Activated naive CD4-positive, alpha-beta T cell treated with anti-CD3 and anti-CD28 coated beads, Interleukin-2, amount 10 ng/mL, durations not matched to agents 7 days and 5 days (primary cell): ENCODE data around the gene COMMD8.

Experiments used
- CTCF ChIA-PET: fragments of 350-600 bp; sonication (Branson Sonifier 250); formaldehyde crosslinking; loops from one replicate; lab custom pipeline; 2021; ENCODE audit warnings: antibody characterized with exemption; lab: Charles Lee
- DNase-seq: peaks from one replicate; pipeline ENCODE4 v3.0.0-alpha.2; 2020
- H3K27ac Mint-ChIP-seq: one replicate; pipeline ENCODE4 v1.8.0; 2021; ENCODE audit warnings: mild to moderate bottlenecking, moderate library complexity, mixed read lengths
- H3K27me3 Mint-ChIP-seq: one replicate; pipeline ENCODE4 v1.8.0; 2021; ENCODE audit warnings: mild to moderate bottlenecking, mixed read lengths
- H3K36me3 Mint-ChIP-seq: one replicate; pipeline ENCODE4 v1.8.0; 2021; ENCODE audit warnings: mixed read lengths
- H3K4me1 Mint-ChIP-seq: one replicate; pipeline ENCODE4 v1.8.0; 2021; ENCODE audit warnings: mixed read lengths
- H3K4me3 Mint-ChIP-seq: one replicate; pipeline ENCODE4 v1.8.0; 2021; ENCODE audit warnings: mild to moderate bottlenecking, moderate library complexity, mixed read lengths
- H3K9me3 Mint-ChIP-seq: one replicate; pipeline ENCODE4 v1.8.0; 2021; ENCODE audit warnings: mixed read lengths

The COMMD8 gene

DNA sequence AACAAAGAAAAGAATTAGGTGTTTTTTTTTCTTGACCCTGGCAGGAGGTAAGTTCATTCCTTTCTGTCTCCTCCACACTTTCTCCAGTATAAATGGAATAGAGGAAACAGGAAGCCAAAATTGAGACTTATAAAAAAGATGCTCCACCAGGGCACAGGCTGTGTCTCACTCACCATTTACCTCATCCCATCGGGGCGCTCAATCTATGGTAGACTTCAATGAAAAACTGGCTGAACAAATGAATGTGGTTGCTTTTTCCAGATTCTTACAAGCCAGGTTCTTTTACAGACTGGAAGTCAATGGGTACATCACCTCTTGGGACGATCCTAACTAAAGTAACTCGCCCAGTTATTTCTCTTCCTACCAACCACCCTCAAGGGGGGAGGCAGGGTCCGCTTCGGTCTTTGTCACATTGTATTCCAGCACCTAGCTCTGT lies 685 bp downstream of the COMMD8 start:
- H3K36me3 Mint-ChIP-seq: peaks cover 6% of the 10 kb centered on the region
- H3K4me1 Mint-ChIP-seq: peaks cover 27% of the 10 kb centered on the region
- no peaks in the 10 kb centered on the region for H3K27me3 Mint-ChIP-seq
- DNase-seq: peak; percentile 23
- no peaks in the 10 kb centered on the region for H3K9me3 Mint-ChIP-seq
- peak overlapping the region; percentile 82 for H3K4me3 Mint-ChIP-seq
- H3K27ac Mint-ChIP-seq: peak overlapping the region; percentile 81
- CTCF ChIA-PET: interaction anchor here (1.0 to 1.5 kb wide), 4 partner anchors 22 to 102 kb away, joined by 3 to 5 read pairs (median 5); partner anchors contain the start of gene ATP10D

DNA sequence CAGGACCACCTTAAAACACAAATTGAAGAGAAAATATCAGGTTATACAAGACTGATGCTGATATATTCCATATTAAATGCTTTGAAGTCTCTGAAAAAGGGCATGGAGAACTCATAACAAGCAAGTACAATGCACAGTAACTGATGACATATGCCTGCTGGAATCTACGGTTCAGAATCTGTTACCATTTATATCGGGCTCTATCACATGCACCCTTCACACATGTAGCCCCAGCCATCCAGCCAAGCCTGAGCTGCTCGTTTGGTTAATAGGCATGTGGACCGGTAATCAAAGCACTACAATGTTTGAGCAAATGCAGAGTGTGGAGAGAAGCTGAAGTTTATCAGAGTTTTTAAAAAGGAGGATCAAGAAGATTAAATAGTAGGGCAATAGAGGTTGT lies 11.8 kb downstream of the COMMD8 start:
- CTCF ChIA-PET: no interaction called here
- Mint-ChIP-seq H3K9me3 (no peaks in the 10 kb centered on the region), H3K4me1 (no peaks in the 10 kb centered on the region), H3K27ac (no peak overlapping the region), H3K27me3 (no peaks in the 10 kb centered on the region), H3K4me3 (no peak overlapping the region), H3K36me3 (peaks cover 21% of the 10 kb centered on the region)
- DNase-seq: no peak

DNA sequence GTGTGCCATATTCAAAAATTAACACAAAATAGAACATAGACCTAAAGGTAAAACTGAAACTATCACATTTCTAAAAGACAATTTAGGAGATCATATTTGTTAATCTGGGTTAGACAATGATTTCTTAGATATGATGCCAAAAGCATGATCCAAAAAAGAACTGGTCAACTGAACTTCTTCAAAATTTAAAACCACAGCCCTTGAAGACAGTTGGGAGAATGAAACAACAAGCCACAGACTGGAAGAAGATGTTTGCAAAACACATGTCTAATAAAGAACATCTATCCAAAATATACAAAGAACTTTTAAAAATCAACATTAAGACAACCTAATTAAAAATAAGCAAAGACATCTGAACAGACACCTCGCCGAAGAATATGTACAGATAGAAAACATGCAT lies 19.5 kb downstream of the COMMD8 start:
- DNase-seq: no peak
- CTCF ChIA-PET: no interaction called here
- H3K4me3 Mint-ChIP-seq: no peak overlapping the region
- H3K9me3 Mint-ChIP-seq: no peaks in the 10 kb centered on the region
- H3K36me3 Mint-ChIP-seq: peaks cover 1% of the 10 kb centered on the region
- H3K4me1 Mint-ChIP-seq: peaks cover 14% of the 10 kb centered on the region
- no peaks in the 10 kb centered on the region for H3K27me3 Mint-ChIP-seq
- no peak overlapping the region for H3K27ac Mint-ChIP-seq

DNA sequence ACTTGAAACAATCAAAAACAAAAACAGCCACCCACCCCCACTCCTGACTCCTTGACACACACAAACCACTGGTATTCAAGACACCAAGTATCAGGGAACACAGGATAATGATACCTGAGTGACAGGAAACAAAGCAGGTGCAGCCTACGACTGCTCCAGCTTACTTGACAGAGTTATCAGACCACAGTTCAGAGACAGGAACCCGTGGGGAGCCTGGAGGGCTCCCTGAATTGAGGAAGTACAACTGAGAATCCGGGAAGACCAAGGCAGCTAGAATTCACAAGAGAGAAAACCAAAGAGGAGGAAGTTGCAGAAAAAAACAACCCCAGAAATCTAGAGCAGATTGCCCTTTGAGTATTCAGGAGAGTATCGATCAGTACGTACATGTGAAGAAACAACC lies 20.5 kb downstream of the COMMD8 start:
- DNase-seq: no peak
- H3K36me3 Mint-ChIP-seq: no peaks in the 10 kb centered on the region
- no peak overlapping the region for H3K4me3 Mint-ChIP-seq
- no peaks in the 10 kb centered on the region for H3K27me3 Mint-ChIP-seq
- H3K27ac Mint-ChIP-seq: no peak overlapping the region
- CTCF ChIA-PET: no interaction called here
- peaks cover 14% of the 10 kb centered on the region for H3K4me1 Mint-ChIP-seq
- H3K9me3 Mint-ChIP-seq: no peaks in the 10 kb centered on the region

DNA sequence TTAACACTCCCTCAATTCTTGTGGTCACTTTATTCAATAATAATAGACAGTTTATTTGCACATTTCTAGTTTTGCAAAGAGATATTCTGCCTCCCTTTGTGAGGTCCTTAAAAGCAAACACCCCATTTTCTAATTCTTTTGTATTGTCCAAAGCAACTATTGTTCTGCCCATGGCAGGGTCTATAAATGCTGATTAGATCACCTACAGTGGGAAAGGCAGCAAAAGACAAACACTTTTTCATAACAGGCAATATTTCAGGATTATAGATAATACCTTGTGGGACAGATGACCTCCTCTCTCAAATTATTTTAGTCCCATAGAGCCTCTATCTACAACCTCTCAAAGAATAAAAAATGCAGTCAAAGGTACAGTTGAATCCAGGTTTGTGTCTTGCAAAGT lies 28.6 kb downstream of the COMMD8 start:
- Mint-ChIP-seq H3K4me3 (no peak overlapping the region), H3K27me3 (peaks cover 4% of the 10 kb centered on the region), H3K36me3 (no peaks in the 10 kb centered on the region), H3K27ac (no peak overlapping the region), H3K9me3 (no peaks in the 10 kb centered on the region), H3K4me1 (no peaks in the 10 kb centered on the region)
- DNase-seq: no peak
- CTCF ChIA-PET: no interaction called here

DNA sequence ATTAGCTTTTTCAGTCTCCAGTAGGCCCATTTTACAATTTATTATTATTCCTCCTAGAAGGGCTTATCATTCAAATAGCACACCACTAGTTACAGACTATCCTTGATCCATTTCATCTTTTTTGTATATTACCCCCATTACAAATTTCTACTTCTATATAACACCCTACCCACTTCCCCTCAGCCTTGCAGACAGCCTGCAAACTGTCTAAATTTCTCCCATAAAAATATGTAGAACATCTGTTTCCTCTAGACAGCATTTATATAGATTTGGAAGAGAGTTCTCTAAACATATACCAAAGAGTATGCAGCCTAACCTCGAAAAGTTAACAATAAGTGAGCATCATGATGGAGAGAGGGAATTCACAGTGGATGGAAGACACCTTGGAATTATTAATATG lies 30.8 kb downstream of the COMMD8 start:
- Mint-ChIP-seq H3K4me3 (no peak overlapping the region), H3K27me3 (peaks cover 4% of the 10 kb centered on the region), H3K4me1 (no peaks in the 10 kb centered on the region), H3K36me3 (no peaks in the 10 kb centered on the region), H3K9me3 (no peaks in the 10 kb centered on the region), H3K27ac (no peak overlapping the region)
- DNase-seq: no peak
- CTCF ChIA-PET: no interaction called here

DNA sequence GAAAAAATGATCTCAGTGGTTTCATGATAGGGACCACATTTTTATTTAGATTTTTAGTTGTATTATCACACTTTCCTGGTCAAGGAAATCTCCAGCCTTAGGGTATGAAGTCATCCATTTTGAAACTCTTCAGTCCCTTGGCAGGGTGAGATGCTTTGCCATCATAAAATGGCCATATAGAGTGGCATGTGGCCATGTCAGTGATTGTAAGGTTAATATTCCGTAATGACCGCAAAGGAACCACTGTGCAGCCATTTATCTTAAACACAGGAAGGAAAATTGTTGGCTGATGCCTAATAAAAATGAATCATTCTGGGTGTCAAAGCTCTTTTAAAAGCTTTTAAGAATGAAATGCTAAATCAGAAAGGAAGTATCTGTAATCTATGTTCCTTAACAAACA lies 35.6 kb downstream of the COMMD8 start:
- CTCF ChIA-PET: no interaction called here

DNA sequence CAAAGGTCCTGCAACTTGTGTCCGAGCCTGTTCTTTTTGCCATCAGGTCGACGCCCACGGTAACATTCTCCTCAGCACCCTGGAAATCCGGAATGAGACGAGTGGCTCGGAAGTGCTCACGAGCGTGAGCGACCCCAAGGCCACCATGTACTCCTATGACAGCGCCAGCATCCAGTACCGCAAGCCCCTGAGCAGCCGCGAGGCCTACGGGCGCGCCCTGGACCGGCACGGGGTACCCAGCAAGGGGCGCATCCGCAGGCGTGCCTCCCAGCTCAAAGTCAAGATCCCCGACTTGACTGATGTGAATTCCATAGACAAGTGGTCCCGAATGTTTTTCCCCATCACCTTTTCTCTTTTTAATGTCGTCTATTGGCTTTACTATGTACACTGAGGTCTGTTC lies 37.9 kb downstream of the COMMD8 start:
- Mint-ChIP-seq H3K9me3 (no peaks in the 10 kb centered on the region), H3K4me1 (no peaks in the 10 kb centered on the region), H3K4me3 (no peak overlapping the region), H3K27ac (no peak overlapping the region), H3K27me3 (no peaks in the 10 kb centered on the region), H3K36me3 (no peaks in the 10 kb centered on the region)
- DNase-seq: no peak
- CTCF ChIA-PET: no interaction called here

More for the DNA sequence above, 35.6 kb downstream of the COMMD8 start:
- no peaks in the 10 kb centered on the region for H3K4me1 Mint-ChIP-seq
- H3K4me3 Mint-ChIP-seq: no peak overlapping the region
- H3K27me3 Mint-ChIP-seq: no peaks in the 10 kb centered on the region
- H3K27ac Mint-ChIP-seq: no peak overlapping the region
- H3K9me3 Mint-ChIP-seq: no peaks in the 10 kb centered on the region
- no peaks in the 10 kb centered on the region for H3K36me3 Mint-ChIP-seq
- DNase-seq: no peak

DNA sequence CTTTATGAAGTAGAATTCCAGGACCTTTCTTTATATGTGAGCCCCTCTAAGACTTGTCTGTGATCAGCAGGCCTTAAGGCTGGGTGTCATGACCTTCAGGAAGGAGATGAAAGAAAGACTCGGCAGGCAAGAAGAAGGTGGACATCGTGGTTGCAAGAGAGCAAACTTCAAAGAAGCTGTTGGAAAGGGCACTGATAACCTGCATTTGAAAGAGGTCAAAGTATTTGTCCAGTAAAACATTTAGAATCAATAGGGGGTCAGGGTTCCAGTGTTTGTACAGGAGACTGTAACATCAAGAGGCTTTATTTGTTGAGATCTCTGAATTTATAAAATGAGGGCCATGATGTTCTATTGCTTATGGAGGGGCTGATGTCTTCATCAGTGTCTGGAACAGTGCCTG lies 44.2 kb downstream of the COMMD8 start:
- H3K36me3 Mint-ChIP-seq: no peaks in the 10 kb centered on the region
- H3K4me1 Mint-ChIP-seq: no peaks in the 10 kb centered on the region
- no peak overlapping the region for H3K4me3 Mint-ChIP-seq
- DNase-seq: no peak
- no peak overlapping the region for H3K27ac Mint-ChIP-seq
- no peaks in the 10 kb centered on the region for H3K9me3 Mint-ChIP-seq
- H3K27me3 Mint-ChIP-seq: peaks cover under 1% of the 10 kb centered on the region
- CTCF ChIA-PET: no interaction called here

DNA sequence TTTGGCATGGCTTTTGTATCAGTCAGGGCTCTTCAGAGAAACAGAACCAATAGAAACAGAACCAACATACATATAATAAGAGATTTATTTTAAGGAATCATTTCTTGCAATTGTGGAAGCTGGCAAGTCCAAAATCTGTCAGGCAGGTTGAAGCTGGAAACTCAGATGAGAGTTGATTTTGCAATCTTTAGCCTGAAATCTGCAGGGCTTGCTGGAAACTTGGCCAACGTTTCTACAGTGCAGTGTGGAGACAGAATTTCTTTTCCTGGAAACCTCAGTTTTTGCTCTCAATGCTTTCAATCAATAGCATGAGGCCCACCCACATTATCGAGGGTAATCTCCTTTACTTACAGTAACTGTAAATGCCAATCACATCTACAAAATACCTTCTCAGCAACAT lies 45.4 kb downstream of the COMMD8 start:
- peaks cover 4% of the 10 kb centered on the region for H3K27me3 Mint-ChIP-seq
- CTCF ChIA-PET: no interaction called here
- H3K4me1 Mint-ChIP-seq: no peaks in the 10 kb centered on the region
- no peaks in the 10 kb centered on the region for H3K9me3 Mint-ChIP-seq
- no peak overlapping the region for H3K4me3 Mint-ChIP-seq
- H3K36me3 Mint-ChIP-seq: no peaks in the 10 kb centered on the region
- no peak for DNase-seq
- H3K27ac Mint-ChIP-seq: no peak overlapping the region

DNA sequence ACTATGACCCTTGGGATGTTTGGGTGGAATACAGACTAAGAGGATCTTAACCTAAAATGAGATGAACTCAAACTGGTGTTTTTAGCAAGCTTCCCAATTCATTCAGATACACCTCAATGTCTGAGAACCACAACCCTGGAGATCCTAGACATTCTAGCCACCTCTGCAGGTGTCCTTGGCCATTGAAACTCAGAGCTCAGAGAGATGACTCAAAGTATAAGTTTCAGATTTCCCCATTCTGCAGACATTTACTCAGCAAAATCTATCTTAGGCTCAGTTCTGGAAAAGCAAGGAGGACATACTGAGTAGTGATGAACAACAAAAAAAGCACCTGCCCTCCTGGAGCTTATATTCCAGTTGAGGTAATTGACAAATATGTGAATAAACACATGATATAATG lies 47.8 kb downstream of the COMMD8 start:
- H3K4me3 Mint-ChIP-seq: no peak overlapping the region
- H3K27ac Mint-ChIP-seq: no peak overlapping the region
- DNase-seq: no peak
- no peaks in the 10 kb centered on the region for H3K4me1 Mint-ChIP-seq
- CTCF ChIA-PET: no interaction called here
- H3K36me3 Mint-ChIP-seq: no peaks in the 10 kb centered on the region
- peaks cover 4% of the 10 kb centered on the region for H3K27me3 Mint-ChIP-seq
- no peaks in the 10 kb centered on the region for H3K9me3 Mint-ChIP-seq

DNA sequence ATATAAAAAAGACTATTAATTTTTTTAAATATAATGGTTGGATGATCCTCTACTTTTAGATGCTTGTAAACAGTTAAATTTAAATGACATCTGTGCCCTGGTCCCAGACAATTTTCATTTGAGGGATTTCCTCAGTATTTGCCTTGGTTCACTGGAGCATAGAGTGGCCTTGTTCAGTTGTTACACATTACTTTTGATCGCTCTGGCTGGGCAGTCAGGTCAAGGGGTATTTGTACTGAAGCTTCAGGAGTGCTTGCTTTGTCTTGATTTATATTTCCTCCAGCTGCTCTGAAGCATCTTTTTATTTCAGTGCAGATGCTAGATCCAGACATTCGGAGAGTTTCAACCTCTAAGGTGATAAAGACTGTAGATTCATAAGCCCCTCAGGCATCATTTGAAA lies 50.0 kb downstream of the COMMD8 start:
- no peak for DNase-seq
- H3K36me3 Mint-ChIP-seq: no peaks in the 10 kb centered on the region
- no peaks in the 10 kb centered on the region for H3K4me1 Mint-ChIP-seq
- CTCF ChIA-PET: interaction anchor here (0.9 kb wide), 1 partner anchor 11 kb away, joined by 3 read pairs; no protein-coding TSS in a partner anchor
- peaks cover 9% of the 10 kb centered on the region for H3K27me3 Mint-ChIP-seq
- H3K27ac Mint-ChIP-seq: no peak overlapping the region
- H3K9me3 Mint-ChIP-seq: no peaks in the 10 kb centered on the region
- no peak overlapping the region for H3K4me3 Mint-ChIP-seq

DNA sequence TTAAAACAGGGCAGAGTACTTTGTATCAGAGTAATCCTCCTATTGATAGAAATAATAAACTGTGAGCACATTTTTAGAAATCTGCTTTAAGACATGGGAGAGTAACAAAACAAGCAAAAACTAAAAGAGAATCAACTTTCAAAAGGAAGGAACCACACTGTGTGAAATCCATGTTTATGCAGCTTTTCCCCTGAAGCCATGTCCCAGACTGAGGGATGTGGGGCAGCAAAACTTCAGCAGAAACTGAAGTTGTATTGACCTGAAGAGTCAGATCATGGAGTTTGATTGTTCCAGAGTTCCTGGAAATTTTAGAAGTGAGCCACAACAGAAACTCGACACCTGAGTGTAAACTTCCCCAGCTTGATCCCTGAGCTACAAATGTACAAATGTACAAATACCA lies 53.2 kb downstream of the COMMD8 start:
- no peaks in the 10 kb centered on the region for H3K36me3 Mint-ChIP-seq
- H3K9me3 Mint-ChIP-seq: no peaks in the 10 kb centered on the region
- peaks cover 9% of the 10 kb centered on the region for H3K27me3 Mint-ChIP-seq
- H3K27ac Mint-ChIP-seq: no peak overlapping the region
- no peak overlapping the region for H3K4me3 Mint-ChIP-seq
- DNase-seq: no peak
- no peaks in the 10 kb centered on the region for H3K4me1 Mint-ChIP-seq
- CTCF ChIA-PET: no interaction called here

DNA sequence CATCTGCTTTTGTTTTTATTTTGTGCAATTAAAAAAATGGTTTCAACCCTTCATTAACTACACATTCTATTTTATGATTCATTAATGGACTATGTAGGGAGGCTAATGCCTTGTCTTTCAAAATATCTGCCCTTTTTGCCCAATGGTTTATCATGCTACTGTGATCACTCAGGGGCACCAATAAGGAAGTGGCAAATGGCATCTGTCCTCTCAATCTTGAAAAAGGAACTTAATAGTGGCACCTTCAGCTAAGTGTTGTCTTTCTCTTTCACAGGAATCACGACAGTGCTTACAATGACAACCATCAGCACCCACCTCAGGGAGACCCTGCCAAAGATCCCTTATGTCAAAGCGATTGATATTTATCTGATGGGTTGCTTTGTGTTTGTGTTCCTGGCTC lies 57.1 kb downstream of the COMMD8 start:
- Mint-ChIP-seq H3K9me3 (no peaks in the 10 kb centered on the region), H3K36me3 (no peaks in the 10 kb centered on the region), H3K27ac (no peak overlapping the region), H3K4me1 (no peaks in the 10 kb centered on the region), H3K4me3 (no peak overlapping the region), H3K27me3 (peaks cover 5% of the 10 kb centered on the region)
- CTCF ChIA-PET: no interaction called here
- DNase-seq: no peak
